Measurements from ENCODE around the gene PPARGC1A.

The PPARGC1A gene

GRCh38 chr4:23878912-23879732, 10.7 kb downstream of the PPARGC1A start:
- no peak for DNase-seq

GRCh38 chr4:23878246-23878891, 11.5 kb downstream of the PPARGC1A start:
- no peak for DNase-seq

DNA sequence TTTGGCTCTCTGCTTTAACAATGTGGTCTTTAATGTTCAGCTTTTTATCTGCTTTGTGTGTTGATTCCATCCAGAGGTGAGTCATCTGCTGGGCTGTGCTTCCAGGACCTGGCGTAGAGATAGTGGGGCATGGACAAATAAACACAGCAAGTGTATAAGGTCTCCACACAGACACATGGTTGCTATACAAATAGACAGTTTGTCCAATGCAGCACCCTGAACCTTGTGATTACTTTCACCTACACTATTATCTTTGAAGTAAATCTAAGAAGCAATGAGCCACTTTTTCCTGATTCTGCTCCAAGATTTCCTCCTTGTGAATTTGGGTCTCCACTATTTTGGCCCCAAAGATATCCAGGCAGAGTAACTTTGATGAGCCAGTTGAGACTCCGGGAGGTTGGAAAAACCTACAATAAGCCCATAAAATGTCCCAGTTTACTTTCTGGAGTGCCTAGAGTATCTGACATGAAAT, 12.1 kb downstream of the PPARGC1A start:
- no peak for DNase-seq

DNA sequence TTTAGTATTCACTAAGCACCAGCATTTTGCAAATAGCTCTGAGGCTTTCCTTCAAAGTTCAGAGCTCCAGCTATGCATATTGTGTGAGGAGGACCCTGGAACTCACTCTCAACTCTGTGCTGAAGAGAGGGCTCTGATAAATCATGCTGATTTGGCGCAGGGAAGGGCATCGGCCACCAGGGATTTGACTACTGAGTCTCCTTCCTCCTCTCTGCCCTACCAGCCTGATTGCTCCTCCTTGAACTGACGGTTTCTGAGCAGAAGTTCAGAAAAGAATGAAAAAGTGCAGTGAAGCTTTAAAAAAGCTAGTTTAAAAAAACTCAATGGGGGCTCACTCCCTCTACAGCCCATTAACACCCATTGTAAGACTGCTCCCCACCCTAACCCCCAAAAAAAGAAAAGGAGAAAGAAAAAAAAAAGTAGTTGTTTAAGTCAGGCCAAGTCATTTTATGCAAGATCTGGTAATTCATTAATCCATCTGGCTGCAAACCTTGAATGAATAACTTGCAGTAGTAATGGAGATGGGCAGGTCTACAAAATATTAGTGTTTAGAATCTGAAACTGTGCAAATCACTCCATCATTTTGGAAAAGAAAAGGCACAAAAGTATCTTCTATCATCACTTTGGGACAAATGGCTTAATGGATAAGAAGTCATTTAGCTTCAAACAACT, 13.3 kb downstream of the PPARGC1A start:
- no peak for DNase-seq

DNA sequence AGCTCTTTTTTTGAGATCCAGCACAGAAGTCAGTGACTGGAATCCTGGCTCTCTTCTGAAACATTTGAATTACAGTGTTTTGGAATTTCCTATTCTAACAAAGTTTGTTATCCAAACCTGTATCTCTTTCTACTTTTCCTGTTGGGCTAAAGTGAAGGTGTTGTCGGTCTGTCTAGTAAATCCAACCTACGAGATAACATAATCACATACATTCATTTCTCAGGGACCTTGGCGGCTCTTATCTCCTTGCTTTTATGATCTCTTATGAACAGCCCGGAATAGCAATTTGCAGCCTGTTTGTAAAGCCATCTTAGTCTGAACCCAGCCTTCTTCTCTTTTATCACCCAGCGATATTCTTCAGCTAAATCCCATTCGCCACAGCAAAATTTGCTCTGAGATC, 14.5 kb downstream of the PPARGC1A start:
- no peak for DNase-seq

DNA sequence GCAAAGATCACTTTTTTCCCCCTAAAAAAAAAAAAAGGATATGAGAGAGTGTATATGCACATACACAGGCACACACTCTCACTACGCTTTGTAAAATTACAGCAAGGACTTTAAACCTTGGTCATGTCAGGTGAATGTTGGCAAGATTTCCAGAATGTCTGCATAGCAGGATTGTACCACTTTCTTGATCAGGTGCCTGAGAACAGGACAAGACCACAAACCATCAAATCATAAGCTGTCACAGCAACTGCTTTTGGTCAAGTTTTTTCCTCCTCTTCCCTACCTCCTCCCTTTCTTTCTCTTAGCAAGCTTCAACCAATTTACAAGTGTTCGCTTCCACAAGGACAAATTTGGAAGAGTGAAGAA, 15.3 kb downstream of the PPARGC1A start:
- no peak for DNase-seq

DNA sequence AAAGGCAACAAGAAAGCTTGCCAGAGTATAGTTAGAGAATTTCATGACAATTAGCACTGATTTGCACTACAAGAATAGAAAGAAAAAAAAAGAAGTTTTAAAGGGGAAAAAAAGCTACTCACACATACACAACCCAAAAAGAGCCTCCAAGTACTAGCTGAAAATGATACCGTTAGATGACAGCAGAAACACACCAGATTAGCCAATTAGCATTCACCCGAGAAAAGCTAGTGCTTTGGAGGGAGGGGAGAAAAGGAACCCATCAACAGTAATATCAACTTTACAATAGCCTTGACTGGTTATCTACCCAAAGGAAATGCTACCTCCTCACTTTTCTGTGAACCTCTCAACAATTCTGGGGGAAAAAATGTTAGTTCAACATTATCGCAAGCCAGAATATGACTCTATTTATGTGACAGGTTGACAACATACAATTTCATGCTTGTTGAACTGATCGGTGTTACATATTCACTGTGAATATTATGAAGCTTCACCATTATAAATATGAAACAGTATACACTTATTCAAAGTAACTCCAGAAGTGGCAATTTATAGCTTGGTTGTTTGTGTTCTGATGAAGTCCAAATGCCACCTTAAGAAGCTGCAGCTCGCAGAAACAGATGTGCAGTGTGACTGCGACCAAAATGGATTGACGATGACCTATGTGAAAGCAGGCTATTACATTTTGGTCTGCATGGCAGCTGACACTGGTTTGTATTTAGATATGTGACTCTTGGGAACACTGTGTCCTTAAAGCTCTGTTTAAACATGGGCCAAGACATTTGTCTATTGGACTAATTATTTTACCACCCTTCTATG, 15.9 kb downstream of the PPARGC1A start:
- DNase-seq, result no peak

GRCh38 chr4:23871426-23871825, 18.4 kb downstream of the PPARGC1A start:
- no peak for DNase-seq

DNA sequence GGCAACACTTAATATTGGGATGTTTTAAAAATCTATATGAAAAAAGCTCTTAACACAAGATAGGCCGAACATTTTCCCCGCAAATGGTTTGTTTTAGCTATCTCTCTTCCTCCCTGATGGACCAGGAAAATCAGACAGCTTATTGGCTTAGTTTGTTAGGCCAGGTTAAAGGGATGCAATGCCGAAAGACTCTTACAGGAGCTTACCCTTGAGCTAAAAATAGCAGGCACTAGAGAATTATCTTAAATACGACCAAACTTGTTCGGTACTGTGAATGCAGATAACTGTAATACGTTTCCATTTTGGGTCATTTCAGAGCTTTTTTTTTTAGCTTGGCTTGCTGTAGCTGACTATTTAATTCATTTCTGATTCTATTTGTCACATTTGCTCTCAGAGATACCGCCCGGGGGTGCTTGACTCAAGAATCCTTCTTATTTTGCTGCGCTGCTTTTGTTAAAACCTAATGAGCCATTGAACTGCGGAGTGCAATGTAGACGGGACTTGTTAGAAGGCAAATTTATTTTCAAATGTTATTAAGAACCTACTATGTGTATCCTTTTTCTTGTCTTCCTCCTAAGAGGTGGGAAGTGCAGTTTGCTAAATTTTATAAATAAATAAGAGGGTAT, 23.3 kb downstream of the PPARGC1A start:
- DNase-seq, result no peak

DNA sequence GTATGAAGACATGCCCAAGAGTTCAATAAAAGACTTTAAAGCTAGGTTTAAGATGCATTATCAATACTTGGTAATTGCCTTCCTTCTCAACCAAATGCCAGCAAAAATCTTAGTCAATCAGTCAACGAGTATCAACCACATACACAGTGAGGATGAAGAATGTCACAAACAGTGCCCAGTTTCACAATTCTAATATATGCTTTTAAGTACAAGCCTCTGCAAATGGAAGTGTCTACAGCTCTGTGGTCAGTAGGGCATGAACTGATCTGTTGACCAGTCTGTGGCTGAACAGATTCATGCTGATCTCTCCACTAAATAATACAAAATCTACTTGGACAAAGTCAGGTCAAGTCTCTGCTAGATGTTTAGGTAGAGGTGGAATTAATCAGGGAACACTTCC, 27.9 kb downstream of the PPARGC1A start:
- no peak for DNase-seq

- DNase-seq, result no peak
These were observed 28.9 kb downstream of the PPARGC1A start for GRCh38 chr4:23860919-23861318.

- no peak for DNase-seq
These were observed 32.4 kb downstream of the PPARGC1A start for GRCh38 chr4:23857367-23857959.

DNA sequence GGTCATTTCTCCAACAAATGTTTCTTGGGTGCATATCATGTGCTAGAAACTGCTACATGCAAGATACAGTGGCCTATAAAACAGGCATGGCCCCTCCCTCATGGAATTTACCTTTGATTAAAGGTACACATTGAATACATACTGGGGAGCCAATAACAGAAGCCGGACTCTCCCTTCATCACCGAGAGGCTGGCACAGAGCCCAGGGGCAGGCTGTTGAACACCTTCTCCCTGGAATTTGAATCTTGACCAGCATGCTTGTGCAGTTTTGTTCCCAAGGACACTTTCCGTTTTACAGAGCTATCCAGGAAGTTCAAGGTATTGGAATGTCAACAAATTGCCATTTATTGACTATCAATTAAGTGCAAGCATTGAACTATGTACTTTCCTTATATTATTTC, 33.2 kb downstream of the PPARGC1A start:
- no peak for DNase-seq

DNA sequence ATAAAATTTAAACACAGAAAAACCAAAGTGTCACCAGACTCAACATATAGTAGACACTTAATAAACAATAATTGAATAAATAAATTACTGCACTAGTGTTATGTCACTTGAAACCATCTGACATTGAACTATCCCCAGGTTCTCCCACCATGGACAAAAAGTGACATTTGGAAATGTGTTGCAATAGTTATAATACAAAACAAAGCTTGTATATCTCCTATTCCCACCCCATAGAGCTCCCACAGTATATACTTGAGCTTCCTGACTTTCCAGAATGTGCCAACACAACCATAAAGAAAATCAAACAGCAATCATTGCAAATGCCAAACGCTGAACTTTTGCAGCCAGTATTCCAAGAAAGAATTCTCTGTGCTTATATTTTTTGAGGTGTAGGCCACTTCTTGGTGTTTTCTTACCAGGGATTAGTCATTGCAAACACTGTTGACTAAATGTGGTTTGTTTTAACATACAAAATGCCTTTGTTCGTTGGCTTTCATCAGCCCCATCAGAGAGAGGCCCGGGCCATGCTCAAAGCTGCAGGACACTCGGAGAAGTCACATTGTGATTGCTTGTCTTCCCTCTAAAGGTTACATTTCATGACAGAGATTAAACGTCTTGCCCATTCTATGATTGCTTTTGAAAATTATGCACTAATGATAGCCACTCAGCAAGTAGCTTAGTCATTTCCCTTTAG, 33.8 kb downstream of the PPARGC1A start:
- DNase-seq, result no peak

- DNase-seq, result no peak
These were observed 35.7 kb downstream of the PPARGC1A start for GRCh38 chr4:23853986-23854660.

DNA sequence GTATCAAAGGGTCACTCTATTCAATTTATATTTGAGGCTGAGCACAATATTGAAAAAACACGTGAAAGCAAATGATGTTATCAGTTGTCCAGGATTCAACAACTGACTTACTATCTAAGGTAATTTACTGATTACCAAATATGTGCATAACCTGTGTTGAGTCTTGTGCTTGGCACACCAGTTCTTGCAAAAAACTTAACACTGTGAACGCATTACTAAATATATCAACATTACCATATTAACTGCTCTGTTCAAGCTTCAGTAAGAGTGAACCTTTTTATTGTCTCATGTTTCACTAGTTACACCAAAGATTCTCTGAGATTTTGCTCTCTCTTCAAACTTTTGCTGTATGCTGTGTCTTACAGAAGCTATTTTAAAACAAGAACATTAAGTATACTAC, 38.4 kb downstream of the PPARGC1A start:
- no peak for DNase-seq

DNA sequence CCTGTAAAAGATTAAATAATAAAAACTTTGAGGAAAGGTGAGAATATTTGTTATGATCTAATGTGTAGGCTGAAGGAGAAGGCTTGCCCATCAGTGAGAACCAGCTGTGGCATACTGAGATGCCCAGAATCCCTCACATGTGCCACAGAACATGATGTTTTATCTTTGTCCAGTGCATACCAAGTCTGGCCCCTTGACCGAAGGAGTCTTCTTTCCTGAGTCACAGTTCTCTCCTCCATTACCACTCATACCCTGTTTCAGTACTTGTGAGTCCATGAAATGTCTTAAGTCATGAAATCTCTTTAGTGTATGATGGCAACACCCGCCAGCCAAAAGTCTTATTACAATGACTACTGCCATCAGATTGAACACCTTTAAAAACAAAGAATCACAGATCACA, 42.7 kb downstream of the PPARGC1A start:
- no peak for DNase-seq

DNA sequence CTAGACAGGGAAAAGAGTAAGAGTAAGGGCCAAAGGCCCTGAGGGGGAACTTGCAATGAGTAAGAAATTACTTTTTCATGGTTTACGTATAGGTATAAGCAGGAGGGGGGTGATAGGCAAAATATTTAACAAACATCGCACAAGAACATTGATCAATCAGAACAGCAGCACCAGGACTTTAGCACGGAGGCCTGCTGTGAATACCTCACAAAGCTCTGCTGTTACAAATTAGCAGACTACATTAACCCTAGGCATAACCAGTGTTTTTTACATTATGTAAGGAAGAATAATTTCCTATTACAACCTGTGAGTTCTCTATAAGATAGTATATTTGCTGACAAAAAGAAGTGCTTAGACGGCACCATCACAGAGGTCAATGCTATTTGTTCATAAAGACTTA, 44.9 kb downstream of the PPARGC1A start:
- DNase-seq, result no peak

DNA sequence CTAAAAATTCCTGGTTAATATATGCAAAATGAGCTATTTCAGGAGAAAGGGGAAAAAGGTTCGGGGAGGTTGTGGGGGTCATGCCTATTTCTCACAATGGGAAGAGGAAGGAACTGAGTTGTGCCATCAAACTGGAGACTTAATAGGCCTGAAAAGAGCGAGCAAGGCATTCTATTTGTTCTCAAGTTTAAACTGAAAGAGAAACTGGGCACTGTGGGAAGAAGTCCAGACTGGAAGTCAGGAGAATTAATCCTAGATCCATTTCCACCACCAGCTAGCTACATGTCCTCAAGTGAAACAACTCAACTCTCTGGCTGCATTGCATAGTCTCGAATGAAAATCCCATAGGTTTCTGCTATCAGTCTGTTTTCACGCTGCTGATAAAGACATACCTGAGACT, 50.6 kb downstream of the PPARGC1A start:
- DNase-seq, result no peak

DNA sequence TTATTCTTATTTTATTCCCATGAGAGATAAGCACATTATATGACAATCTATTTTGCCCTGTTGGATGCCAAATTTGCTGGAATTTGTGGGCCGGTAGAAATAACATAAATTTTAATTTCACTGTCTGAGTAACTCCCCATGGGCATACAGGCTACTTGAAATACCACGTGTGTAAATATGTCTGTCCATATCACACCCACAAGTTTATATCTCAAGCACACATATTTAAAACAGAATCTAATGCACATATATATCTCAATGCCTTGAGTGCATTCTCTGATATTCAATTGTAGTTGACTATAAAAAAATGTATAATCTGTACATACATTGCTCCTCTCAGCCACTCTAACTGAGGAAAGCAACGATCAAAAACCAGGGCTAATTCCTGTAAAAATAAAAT, 51.2 kb downstream of the PPARGC1A start:
- no peak for DNase-seq

GRCh38 chr4:23838131-23838530, 51.7 kb downstream of the PPARGC1A start:
- no peak for DNase-seq

Measured in activated CD4-positive, alpha-beta T cell treated with anti-CD3 and anti-CD28 coated beads, Interleukin-2, amount 50 U/mL, for 16 hours (primary cell).